MM.1S (cell line): Measurements from ENCODE around the gene RMI2.

Experiments
- CTCF ChIP-seq: fragments of 300-600 bp; sonication (generic); IDR thresholded peaks from 2 replicates; pipeline ENCODE4 v1.5.1; 2016; ENCODE audit warnings: antibody characterized with exemption, low read length, mixed read lengths
- EZH2 ChIP-seq: fragments of 300-600 bp; sonication (generic); optimal IDR thresholded peaks from 2 replicates; pipeline ENCODE3; 2017; ENCODE audit warnings: low read depth, mild to moderate bottlenecking, antibody characterized with exemption, low read length, mixed read lengths
- EZH2phosphoT487 ChIP-seq: fragments of 300-600 bp; sonication (generic); IDR thresholded peaks from 2 replicates; pipeline ENCODE4 v1.6.1; 2018; ENCODE audit warnings: antibody characterized with exemption, low read length

- TF ChIP-seq CTCF (no peak), EZH2 (no peak), EZH2phosphoT487 (no peak)
These were observed 43.4 kb upstream of the RMI2 start for GRCh38 chr16:11301645-11302501.
